GM12891 (cell line): ENCODE measurements around the gene CYBA.
A peak's percentile ranks its signal among the peaks of the same experiment; 100 is the strongest.

ENCODE experiments used
- POLR2A ChIP-seq: IDR thresholded peaks from 2 replicates; pipeline ENCODE4 v1.6.1; 2011; ENCODE audit warnings: low read depth, low read length, control low read depth
- POLR2AphosphoS5 ChIP-seq: IDR thresholded peaks from 2 replicates; pipeline ENCODE4 v1.6.1; 2011; ENCODE audit warnings: low read depth, low read length, control low read depth
- TAF1 ChIP-seq: IDR thresholded peaks from 2 replicates; pipeline ENCODE4 v1.6.1; 2011; ENCODE audit warnings: low read depth, low read length, control low read depth

- TF ChIP-seq POLR2AphosphoS5 (peak; percentile 64), POLR2A (peak; percentile 76), TAF1 (peak; percentile 63; the same call in 1 of the 2 replicates)
These were observed 12.2 kb upstream of the CYBA start, which contains the start of gene MVD for GRCh38 chr16:88662843-88663606.
